Neural progenitor cell (in vitro differentiated cells): ENCODE results near the gene GUCA2A.

Experiments used
- CTCF ChIP-seq: fragments of 200-600 bp; sonication (generic); IDR thresholded peaks from 2 replicates; pipeline ENCODE4 v1.5.1; 2017; ENCODE audit warnings: antibody characterized with exemption, mild to moderate bottlenecking
- EZH2 ChIP-seq: fragments of 200-600 bp; sonication (generic); IDR thresholded peaks from 2 replicates; pipeline ENCODE4 v1.6.1; 2017; ENCODE audit warnings: antibody characterized with exemption, mild to moderate bottlenecking, moderate library complexity
- EZH2phosphoT487 ChIP-seq: fragments of 200-600 bp; sonication (generic); IDR thresholded peaks from 2 replicates; pipeline ENCODE4 v1.6.1; 2017; ENCODE audit warnings: antibody characterized with exemption

DNA sequence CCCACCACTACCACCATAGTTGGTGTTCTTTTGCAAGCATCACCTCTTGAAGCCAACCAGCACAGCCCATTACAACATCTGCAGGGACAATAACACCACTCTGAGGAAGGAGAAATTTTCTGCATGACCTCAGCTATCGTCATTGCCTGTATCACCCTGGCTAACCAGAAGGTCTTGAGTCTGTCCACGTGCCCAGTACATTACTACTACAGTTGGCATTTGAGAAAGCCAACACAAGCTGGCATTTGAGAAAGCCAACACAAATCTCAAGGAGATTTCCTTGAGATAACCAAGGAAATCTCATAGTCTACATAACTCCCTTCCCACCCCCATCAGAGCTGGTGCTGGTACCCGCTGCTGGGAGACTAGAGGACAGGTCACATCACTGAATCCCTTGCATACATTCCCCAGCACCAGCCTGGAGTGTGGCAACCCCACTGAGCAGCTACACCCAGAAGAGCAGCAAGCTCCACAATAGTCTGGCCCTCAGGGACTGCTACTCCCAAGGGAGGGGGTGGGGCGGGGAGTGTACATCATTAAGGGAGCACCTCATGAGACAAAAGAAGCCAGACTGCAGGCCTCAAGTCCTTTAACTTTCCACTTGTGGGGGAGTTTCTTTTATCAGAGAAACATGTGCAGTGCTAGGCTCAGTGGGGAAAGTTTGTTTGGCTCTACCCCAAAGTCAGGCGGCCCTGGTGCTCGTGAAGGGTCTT, 46.0 kb upstream of the GUCA2A start:
- TF ChIP-seq CTCF (no peak), EZH2 (no peak), EZH2phosphoT487 (no peak)
